HEK293 (cell line): ENCODE measurements around the gene SULT1C4.

Experiments used
- CTCF ChIP-seq: fragments of 450-650 bp; formaldehyde crosslinking; IDR thresholded peaks from 2 replicates; pipeline ENCODE4 v1.5.1; 2016; ENCODE audit warnings: missing biosample characterization, missing genetic modification characterization
- HOXA7 ChIP-seq: sonication (generic); formaldehyde crosslinking; IDR thresholded peaks from 2 replicates; pipeline ENCODE4 v1.8.1; 2022; ENCODE audit warnings: missing genetic modification reagents, borderline replicate concordance
- MEIS1 ChIP-seq: sonication (generic); formaldehyde crosslinking; IDR thresholded peaks from 2 replicates; pipeline ENCODE4 v1.8.1; 2022; ENCODE audit warnings: missing genetic modification reagents, mild to moderate bottlenecking, borderline replicate concordance
- REST ChIP-seq: fragments of 450-650 bp; formaldehyde crosslinking; IDR thresholded peaks from 2 replicates; pipeline ENCODE4 v1.5.1; 2016; ENCODE audit warnings: missing biosample characterization, missing genetic modification characterization
- TCF7L2 ChIP-seq: IDR thresholded peaks from 2 replicates; pipeline ENCODE4 v1.6.1; 2011; ENCODE audit warnings: low read depth, mild to moderate bottlenecking, inconsistent platforms, low read length, moderate library complexity, borderline replicate concordance
- YY1 ChIP-seq: fragments of 450-650 bp; formaldehyde crosslinking; IDR thresholded peaks from 2 replicates; pipeline ENCODE4 v1.5.1; 2018; ENCODE audit warnings: missing biosample characterization, missing genetic modification characterization
- ZBTB48 ChIP-seq: fragments of 450-650 bp; formaldehyde crosslinking; IDR thresholded peaks from 2 replicates; pipeline ENCODE4 v1.5.1; 2016; ENCODE audit warnings: missing biosample characterization, missing genetic modification characterization
- ZNF19 ChIP-seq: fragments of 450-650 bp; formaldehyde crosslinking; IDR thresholded peaks from 2 replicates; pipeline ENCODE4; 2016; ENCODE audit warnings: missing biosample characterization, missing genetic modification characterization, low read depth
- ZNF324 ChIP-seq: fragments of 450-650 bp; formaldehyde crosslinking; IDR thresholded peaks from 2 replicates; pipeline ENCODE4 v1.5.1; 2016; ENCODE audit warnings: missing biosample characterization, missing genetic modification characterization
- ZNF544 ChIP-seq: fragments of 450-650 bp; formaldehyde crosslinking; IDR thresholded peaks from 2 replicates; pipeline ENCODE4 v1.5.0; 2017; ENCODE audit warnings: missing biosample characterization, missing genetic modification characterization
- TF ChIP-seq, protein P1 (sequence below): fragments of 450-650 bp; formaldehyde crosslinking; IDR thresholded peaks from 2 replicates; pipeline ENCODE4 v1.5.1; 2016; ENCODE audit warnings: missing biosample characterization, missing genetic modification characterization, borderline replicate concordance
- TF ChIP-seq, protein P2 (sequence below): fragments of 450-650 bp; formaldehyde crosslinking; IDR thresholded peaks from 2 replicates; pipeline ENCODE4 v1.5.1; 2016; ENCODE audit warnings: missing biosample characterization, missing genetic modification characterization
- TF ChIP-seq, protein P3 (sequence below): fragments of 450-650 bp; formaldehyde crosslinking; IDR thresholded peaks from 2 replicates; pipeline ENCODE4 v1.5.1; 2016; ENCODE audit warnings: missing biosample characterization, missing genetic modification characterization

DNA sequence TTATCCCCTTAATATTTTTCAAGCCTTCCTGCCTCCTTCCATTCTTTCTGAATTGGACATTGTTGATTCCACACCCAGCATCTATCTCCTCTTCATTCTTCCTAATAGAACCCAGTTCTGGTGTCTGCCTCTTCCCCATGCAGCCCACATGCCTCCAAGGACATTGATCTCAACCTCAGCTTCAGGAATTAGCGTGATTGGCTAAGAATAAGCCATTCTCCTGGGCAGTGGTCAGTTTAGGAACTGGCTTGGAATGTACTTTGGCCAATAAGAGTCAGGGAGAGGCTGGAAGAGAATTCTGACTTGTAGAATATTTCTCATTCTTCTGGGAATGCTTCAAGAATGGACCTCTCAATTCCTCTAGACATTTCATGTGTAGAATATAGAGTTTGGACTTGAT lies 45.3 kb downstream of the SULT1C4 start:
- TF ChIP-seq CTCF, result no peak
- TF ChIP-seq ZNF19 (tag by site-specific recombination), result no peak
- TF ChIP-seq, protein P1, sequence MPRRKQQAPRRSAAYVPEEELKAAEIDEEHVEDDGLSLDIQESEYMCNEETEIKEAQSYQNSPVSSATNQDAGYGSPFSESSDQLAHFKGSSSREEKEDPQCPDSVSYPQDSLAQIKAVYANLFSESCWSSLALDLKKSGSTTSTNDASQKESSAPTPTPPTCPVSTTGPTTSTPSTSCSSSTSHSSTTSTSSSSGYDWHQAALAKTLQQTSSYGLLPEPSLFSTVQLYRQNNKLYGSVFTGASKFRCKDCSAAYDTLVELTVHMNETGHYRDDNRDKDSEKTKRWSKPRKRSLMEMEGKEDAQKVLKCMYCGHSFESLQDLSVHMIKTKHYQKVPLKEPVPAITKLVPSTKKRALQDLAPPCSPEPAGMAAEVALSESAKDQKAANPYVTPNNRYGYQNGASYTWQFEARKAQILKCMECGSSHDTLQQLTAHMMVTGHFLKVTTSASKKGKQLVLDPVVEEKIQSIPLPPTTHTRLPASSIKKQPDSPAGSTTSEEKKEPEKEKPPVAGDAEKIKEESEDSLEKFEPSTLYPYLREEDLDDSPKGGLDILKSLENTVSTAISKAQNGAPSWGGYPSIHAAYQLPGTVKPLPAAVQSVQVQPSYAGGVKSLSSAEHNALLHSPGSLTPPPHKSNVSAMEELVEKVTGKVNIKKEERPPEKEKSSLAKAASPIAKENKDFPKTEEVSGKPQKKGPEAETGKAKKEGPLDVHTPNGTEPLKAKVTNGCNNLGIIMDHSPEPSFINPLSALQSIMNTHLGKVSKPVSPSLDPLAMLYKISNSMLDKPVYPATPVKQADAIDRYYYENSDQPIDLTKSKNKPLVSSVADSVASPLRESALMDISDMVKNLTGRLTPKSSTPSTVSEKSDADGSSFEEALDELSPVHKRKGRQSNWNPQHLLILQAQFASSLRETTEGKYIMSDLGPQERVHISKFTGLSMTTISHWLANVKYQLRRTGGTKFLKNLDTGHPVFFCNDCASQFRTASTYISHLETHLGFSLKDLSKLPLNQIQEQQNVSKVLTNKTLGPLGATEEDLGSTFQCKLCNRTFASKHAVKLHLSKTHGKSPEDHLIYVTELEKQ (tag by site-specific recombination), result no peak
- TF ChIP-seq TCF7L2, result no peak
- TF ChIP-seq, protein P2, sequence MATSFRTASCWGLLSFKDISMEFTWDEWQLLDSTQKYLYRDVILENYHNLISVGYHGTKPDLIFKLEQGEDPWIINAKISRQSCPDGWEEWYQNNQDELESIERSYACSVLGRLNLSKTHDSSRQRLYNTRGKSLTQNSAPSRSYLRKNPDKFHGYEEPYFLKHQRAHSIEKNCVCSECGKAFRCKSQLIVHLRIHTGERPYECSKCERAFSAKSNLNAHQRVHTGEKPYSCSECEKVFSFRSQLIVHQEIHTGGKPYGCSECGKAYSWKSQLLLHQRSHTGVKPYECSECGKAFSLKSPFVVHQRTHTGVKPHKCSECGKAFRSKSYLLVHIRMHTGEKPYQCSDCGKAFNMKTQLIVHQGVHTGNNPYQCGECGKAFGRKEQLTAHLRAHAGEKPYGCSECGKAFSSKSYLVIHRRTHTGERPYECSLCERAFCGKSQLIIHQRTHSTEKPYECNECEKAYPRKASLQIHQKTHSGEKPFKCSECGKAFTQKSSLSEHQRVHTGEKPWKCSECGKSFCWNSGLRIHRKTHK (tag by site-specific recombination), result no peak
- TF ChIP-seq YY1 (tag by site-specific recombination), result no peak
- TF ChIP-seq REST (tag by site-specific recombination), result no peak
- TF ChIP-seq, protein P3, sequence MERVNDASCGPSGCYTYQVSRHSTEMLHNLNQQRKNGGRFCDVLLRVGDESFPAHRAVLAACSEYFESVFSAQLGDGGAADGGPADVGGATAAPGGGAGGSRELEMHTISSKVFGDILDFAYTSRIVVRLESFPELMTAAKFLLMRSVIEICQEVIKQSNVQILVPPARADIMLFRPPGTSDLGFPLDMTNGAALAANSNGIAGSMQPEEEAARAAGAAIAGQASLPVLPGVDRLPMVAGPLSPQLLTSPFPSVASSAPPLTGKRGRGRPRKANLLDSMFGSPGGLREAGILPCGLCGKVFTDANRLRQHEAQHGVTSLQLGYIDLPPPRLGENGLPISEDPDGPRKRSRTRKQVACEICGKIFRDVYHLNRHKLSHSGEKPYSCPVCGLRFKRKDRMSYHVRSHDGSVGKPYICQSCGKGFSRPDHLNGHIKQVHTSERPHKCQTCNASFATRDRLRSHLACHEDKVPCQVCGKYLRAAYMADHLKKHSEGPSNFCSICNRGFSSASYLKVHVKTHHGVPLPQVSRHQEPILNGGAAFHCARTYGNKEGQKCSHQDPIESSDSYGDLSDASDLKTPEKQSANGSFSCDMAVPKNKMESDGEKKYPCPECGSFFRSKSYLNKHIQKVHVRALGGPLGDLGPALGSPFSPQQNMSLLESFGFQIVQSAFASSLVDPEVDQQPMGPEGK (tag by site-specific recombination), result no peak
- no peak for TF ChIP-seq HOXA7 (CRISPR knock-in tag)
- TF ChIP-seq ZBTB48, result no peak
- no peak for TF ChIP-seq MEIS1
- TF ChIP-seq ZNF544 (tag by site-specific recombination), result no peak
- no peak for TF ChIP-seq ZNF324 (tag by site-specific recombination)
